DND-41 (cell line): ENCODE measurements around the gene CTSO.
"Not testable (repeated sequence)": the region's sequence is repeated elsewhere in the genome, so short reads cannot be mapped to it uniquely, and the experiment has no call there.

Experiments
- ATAC-seq: fragments of 200-7000 bp; cut with Tn5 transposase; 3 replicates; pipeline ENCODE4 v1.9.1; 2021; ENCODE audit warnings: low read depth; ENCODE audit not compliant: insufficient read depth
- DNase-seq: peaks from one replicate; pipeline ENCODE4 v3.0.0-alpha.2; 2020
- H2AFZ ChIP-seq: 2 replicates; pipeline ENCODE4 v1.6.0; 2012; ENCODE audit warnings: low read depth, low read length
- H3K27ac ChIP-seq: 2 replicates; pipeline ENCODE4 v1.5.1; 2012; ENCODE audit warnings: low read length, inconsistent platforms
- H3K27me3 ChIP-seq: fragments of 200-600 bp; sonication (generic); 2 replicates; pipeline ENCODE4 v1.6.0; 2012; ENCODE audit warnings: low read length, mild to moderate bottlenecking, inconsistent platforms; ENCODE audit not compliant: insufficient read depth, poor library complexity
- H3K36me3 ChIP-seq: 2 replicates; pipeline ENCODE4 v1.5.1; 2012; ENCODE audit warnings: low read length, inconsistent platforms; ENCODE audit not compliant: insufficient read depth
- H3K4me1 ChIP-seq: 2 replicates; pipeline ENCODE4 v1.5.1; 2012; ENCODE audit warnings: mild to moderate bottlenecking, low read length; ENCODE audit not compliant: insufficient read depth
- H3K4me2 ChIP-seq: 2 replicates; pipeline ENCODE4 v1.6.0; 2012; ENCODE audit warnings: mild to moderate bottlenecking, moderate library complexity, low read length, inconsistent platforms; ENCODE audit not compliant: insufficient read depth
- H3K4me3 ChIP-seq, 2 experiments: fragments of 200-600 bp in 1 of 2; shearing (Covaris generic) in 1 of 2; 2 replicates each; pipeline ENCODE4 v1.5.1; 2012 to 2016; ENCODE audit warnings: inconsistent platforms in 2 of 2, low read length in 2 of 2, mild to moderate bottlenecking in 2 of 2, low read depth in 1 of 2, moderate library complexity in 1 of 2
- H3K79me2 ChIP-seq: 2 replicates; pipeline ENCODE4 v1.6.0; 2012; ENCODE audit warnings: low read length, inconsistent platforms; ENCODE audit not compliant: insufficient read depth
- H3K9ac ChIP-seq: 2 replicates; pipeline ENCODE4 v1.6.0; 2012; ENCODE audit warnings: low read depth, mild to moderate bottlenecking, inconsistent platforms, low read length, moderate library complexity
- H3K9me3 ChIP-seq: 2 replicates; pipeline ENCODE4 v1.5.1; 2012; ENCODE audit warnings: low read length, moderate library complexity, mild to moderate bottlenecking, inconsistent platforms; ENCODE audit not compliant: insufficient read depth, severe bottlenecking
- H4K20me1 ChIP-seq: 2 replicates; pipeline ENCODE4 v1.6.0; 2012; ENCODE audit warnings: low read length; ENCODE audit not compliant: insufficient read depth
- CTCF ChIP-seq: IDR thresholded peaks from 2 replicates; pipeline ENCODE4 v1.5.1; 2012; ENCODE audit warnings: borderline replicate concordance, low read length, moderate library complexity, mild to moderate bottlenecking; ENCODE audit not compliant: poor library complexity, severe bottlenecking; ENCODE audit errors: extremely low read depth
- EZH2 ChIP-seq: IDR thresholded peaks from 3 replicates; pipeline ENCODE4 v1.6.1; 2012; ENCODE audit warnings: borderline replicate concordance, low read depth, mild to moderate bottlenecking, moderate library complexity, low read length, inconsistent platforms; ENCODE audit not compliant: severe bottlenecking

CTSO gene

GRCh38 chr4:155899891-155900290 lies 53.8 kb downstream of the CTSO start:
- no peaks in the 10 kb centered on the region for H4K20me1 ChIP-seq
- TF ChIP-seq CTCF: no peak
- no peak for TF ChIP-seq EZH2
- H3K27me3 ChIP-seq: no peaks in the 10 kb centered on the region
- H3K79me2 ChIP-seq: no peaks in the 10 kb centered on the region
- H3K36me3 ChIP-seq: no peaks in the 10 kb centered on the region
- H2AFZ ChIP-seq: no peak overlapping the region
- no peak overlapping the region for H3K4me3 ChIP-seq
- ATAC-seq (no peak), DNase-seq (no peak)
- H3K4me2 ChIP-seq: no peak overlapping the region
- no peak overlapping the region for H3K27ac ChIP-seq
- no peaks in the 10 kb centered on the region for H3K9me3 ChIP-seq
- no peak overlapping the region for H3K9ac ChIP-seq
- H3K4me1 ChIP-seq: no peaks in the 10 kb centered on the region

GRCh38 chr4:155898371-155898770 lies 55.3 kb downstream of the CTSO start:
- not testable (repeated sequence) for H3K27ac ChIP-seq, H3K4me1 ChIP-seq, H3K79me2 ChIP-seq, ATAC-seq, H3K9me3 ChIP-seq, H3K9ac ChIP-seq, DNase-seq, H3K36me3 ChIP-seq, H3K4me3 ChIP-seq, H3K4me2 ChIP-seq, H2AFZ ChIP-seq, H4K20me1 ChIP-seq, H3K27me3 ChIP-seq

- no peaks in the 10 kb centered on the region for H4K20me1 ChIP-seq
- no peak for TF ChIP-seq EZH2
- TF ChIP-seq CTCF: no peak
- no peaks in the 10 kb centered on the region for H3K36me3 ChIP-seq
- H3K27me3 ChIP-seq: no peaks in the 10 kb centered on the region
- no peak overlapping the region for H2AFZ ChIP-seq
- no peak for ATAC-seq
- no peaks in the 10 kb centered on the region for H3K79me2 ChIP-seq
- H3K4me3 ChIP-seq: no peak overlapping the region
- no peaks in the 10 kb centered on the region for H3K9me3 ChIP-seq
- DNase-seq: no peak
- no peaks in the 10 kb centered on the region for H3K4me1 ChIP-seq
- H3K4me2 ChIP-seq: no peak overlapping the region
- no peak overlapping the region for H3K27ac ChIP-seq
- no peak overlapping the region for H3K9ac ChIP-seq
Measured at GRCh38 chr4:155891058-155891457, 62.6 kb downstream of the CTSO start.

- no peaks in the 10 kb centered on the region for H3K4me1 ChIP-seq
- H3K36me3 ChIP-seq: no peaks in the 10 kb centered on the region
- DNase-seq (no peak), ATAC-seq (no peak)
- H4K20me1 ChIP-seq: no peaks in the 10 kb centered on the region
- no peaks in the 10 kb centered on the region for H3K27me3 ChIP-seq
- no peak overlapping the region for H2AFZ ChIP-seq
- H3K4me3 ChIP-seq: no peak overlapping the region
- H3K79me2 ChIP-seq: no peaks in the 10 kb centered on the region
- no peak for TF ChIP-seq CTCF
- no peak for TF ChIP-seq EZH2
- no peak overlapping the region for H3K4me2 ChIP-seq
- no peak overlapping the region for H3K27ac ChIP-seq
- H3K9ac ChIP-seq: no peak overlapping the region
- H3K9me3 ChIP-seq: no peaks in the 10 kb centered on the region
Measured at GRCh38 chr4:155889946-155890345, 63.7 kb downstream of the CTSO start.
